ENCODE measurements around the gene SPACA4.

Gene SPACA4

DNA sequence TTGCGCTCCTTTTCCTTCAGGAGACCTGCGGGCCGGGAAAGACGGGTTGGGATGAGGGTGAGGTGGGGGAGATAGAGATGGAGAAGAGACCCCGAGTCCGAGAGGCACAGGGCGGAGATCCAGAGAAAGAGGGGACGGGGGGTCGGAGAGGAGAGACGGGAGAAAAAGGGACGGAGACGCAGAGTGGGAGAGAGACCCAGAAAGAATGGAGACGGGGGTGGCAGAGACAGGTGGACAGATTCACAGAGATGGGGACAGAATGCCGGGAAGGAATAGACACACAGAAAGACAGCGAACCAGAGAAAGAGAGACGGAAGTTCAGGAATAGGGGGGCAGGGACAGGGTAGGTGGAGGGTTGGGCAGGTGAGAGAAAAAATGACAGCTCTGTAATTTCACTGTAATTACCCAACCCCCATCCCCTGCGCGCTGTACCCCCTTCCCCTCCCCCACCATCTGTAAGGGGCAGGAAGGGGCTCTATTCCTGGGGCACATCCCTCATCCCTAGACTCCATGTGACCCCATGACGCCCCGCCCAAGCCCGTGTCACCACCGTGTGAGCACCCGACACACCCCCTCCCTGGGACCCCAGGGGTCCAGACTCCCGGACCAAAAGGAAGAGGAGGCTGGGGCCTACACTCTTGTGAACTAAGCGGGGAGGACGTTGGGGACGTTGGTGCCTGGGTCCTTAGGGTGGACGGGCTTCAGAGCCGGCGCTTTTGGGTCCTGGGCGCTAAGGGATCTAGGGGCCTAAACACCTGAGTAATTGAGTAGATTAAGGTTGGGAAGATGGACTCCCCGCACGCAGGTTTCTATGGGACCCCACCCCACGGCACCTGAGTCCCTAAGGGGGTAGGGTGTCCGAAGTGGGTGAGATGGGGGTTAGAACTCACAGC, 29.7 kb downstream of the SPACA4 start:
- no peak for DNase-seq

DNA sequence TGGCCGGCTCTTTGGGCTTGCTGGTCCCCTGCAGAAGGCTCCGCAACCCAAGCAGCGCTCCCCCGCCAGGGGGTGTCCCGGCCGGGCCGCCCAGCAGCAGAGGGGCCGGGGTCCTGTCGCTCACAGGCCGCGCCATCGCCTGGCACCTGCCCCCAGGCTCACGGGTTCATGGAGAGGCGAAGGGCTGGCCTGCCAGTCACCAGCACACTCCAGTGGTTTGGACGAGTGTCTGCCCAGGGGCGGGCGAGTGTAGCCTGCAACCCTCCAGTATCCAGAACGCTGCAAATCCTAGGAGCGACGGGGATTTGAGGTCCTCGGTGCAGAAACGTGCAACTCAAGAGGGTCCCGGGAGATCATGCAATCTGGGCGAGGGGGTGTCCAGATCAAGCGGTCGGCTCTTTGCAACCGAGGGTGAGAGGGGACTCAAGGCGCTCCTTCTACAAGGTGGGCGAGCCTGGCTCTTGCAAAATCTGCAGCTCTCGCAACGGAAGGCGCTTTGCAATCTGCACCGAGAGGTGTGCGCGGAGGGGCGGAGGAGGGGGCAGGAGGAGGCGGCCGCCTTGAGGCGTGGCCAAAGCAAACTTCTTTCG, 30.4 kb downstream of the SPACA4 start, which contains the start of gene DBP:
TSS of gene DBP (minus strand) at position 521 of the 590 bp plus-strand sequence. CDS start at position 136, 385 bp downstream.
- no peak for DNase-seq

DNA sequence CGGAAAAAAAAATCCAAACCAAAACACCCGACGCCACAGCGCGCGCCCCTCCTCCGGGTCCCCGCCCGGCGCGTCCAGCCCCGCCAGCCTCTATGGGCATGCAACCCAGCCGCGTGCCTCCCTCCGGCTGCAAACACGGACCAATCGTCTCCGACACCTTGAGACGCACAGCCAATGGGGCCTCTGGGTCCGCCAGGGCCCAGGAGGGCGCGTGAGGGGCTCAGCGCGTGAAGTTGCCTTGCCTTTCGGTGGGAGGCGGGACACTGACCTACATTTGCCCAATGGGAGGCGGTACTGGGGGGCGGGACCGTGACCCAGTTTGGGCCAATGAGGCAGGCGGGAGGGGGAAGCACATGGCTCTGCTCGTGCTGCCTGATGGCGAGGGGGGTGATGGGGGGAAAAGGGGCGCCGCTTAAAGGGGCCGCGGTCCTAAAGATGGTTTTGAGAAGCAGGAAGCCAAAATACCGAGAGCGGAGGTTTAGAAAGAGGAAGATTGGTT, 31.0 kb downstream of the SPACA4 start:
- peak; percentile 99 for DNase-seq

DNA sequence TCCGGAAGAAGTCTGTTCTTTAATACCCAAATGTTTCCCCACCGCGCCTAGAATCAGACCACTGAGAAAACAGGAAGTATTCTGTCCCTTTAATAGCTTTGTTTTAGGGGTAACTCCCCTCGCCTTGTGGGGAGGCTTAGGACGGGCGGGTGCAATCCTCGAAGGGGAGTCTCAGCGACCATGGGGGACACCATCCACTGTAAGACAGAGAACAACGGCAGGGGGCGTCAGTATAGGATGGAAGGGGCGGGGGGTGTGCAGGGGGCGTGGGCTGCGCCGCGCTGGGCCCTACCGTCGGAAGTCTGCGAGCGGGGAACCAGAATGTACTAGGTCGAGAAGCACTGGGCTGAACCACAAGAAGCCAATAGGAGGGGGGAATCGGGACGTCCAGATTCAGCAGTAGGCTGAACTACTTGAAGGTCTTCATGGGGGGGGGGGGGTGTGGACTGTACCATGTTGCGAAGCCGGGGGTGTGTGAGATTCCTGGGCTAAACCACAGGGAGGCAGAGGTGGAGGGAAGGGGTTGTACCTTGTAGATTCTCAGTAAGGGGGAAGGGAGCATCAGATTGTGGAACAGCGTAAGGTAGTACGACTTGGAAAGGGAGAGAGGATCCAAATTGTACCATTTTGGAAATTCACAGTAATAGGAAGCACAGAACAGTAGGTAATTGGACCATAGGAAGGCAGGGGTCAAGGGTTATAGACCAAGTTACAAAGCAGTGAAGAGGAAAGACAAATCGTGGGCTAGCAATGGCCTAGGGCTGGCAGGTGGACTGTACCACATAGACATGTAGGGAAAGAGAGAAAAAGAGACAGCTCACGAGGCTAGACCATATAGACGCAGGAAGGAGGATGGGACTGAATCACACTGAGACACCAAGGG, 31.6 kb downstream of the SPACA4 start:
- peak; percentile 73 for DNase-seq

DNA sequence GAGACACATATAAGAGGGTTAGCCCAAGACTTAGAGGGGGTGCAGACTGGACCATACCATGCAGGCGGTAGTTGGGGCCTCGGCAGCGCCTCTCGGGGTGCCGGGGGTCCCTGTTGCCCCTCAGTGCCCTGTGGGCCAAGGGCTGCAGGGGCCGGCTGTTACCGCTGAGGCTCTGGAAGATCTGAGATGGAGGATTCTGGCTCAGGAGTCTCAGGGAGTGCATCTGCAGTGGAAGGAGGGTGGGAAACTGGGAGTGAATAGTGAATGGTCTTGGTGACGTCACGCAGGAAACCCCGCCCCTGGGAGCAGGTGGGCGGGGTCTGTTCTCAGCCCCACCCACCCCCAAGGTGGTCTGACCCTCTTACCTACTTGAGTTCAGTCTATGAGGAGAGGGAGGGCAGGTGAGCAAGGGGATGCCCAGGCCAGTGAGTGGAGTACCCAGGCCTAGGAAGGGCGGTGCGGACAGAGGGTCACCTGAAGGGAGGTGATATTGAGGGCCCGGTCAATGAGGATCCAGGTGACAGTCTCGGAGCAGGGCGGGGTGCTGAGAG, 32.4 kb downstream of the SPACA4 start:
- DNase-seq: no peak

DNA sequence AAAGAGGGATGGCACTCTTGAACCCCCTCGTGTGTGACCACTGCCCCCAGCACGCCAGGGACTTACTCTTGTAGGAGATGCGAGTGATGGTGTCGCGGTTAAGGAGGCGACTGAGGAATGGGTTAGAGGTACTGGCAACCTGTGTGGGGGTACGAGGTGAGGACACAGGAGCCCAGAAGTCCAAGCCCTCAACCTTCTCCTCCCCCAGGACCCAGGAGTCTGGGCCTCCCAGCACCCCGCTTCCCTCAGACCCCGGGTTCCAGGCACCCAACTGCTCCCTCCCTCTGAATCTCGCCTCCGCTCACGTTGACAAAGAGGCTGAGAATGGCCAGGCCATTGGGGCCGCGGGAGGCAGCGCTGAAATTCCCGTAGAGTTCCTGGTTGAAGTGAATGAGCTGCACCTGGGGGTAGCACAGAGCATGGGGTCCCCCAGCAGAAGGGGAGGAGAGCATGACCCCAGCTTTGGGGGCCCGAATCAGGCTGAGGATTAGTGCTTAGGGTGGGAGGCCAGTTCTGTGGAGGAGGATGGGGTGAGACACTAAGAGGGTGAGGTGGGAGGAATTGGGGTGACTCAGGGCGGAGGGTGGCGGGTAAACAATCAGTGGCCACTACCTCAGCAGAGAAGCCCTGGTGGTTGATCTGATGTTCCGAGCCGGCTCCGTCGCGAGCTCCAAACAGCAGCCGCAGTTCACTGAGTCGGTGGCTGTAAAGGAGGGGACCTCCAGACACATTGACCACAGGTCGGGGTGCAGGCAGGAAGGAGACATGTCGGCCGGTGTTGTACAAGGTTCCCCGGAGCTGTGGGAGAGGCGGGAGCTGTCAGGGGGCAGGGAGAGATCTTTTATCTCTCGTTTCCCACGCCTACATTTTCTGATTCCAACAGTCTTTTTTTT, 33.2 kb downstream of the SPACA4 start:
- no peak for DNase-seq

DNA sequence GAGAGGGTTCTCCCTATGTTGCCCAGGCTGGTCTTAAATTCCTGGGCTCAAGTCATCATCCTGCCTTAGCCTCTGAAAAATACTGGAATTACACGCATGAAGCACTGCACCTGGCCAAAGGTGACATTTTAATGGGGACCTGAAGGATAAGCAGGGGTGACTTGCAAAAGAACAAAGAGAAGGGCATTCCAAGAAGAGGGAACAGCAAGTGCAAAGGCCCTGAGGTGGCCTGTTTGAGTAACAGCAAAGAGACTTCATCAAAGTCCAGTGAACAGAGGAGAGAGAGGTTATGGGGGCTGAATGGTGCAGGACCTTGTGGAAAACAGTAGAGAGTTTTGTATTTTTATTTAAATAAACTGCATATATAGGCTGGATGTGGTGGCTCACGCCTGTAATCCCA, 35.3 kb downstream of the SPACA4 start:
- no peak for DNase-seq

DNA sequence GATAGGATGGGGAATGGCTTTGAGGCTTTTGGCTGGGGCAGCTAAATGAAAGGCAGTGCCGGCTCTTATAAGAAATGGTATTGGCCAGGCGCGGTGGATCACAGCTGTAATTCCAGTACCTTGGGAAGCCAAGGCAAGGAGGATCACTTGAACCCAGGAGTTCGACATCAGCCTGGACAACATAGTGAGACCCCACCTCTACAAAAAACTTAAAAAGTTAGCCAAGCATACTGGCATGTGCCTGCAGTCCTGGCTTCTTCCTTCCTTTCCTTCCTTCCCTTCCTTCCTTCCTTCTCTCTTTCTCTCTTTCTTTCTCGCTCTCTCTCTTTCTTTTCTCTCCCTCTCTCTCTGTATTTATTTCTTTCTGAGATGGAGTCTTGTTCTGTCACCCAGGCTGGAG, 36.3 kb downstream of the SPACA4 start:
- DNase-seq: no peak

DNA sequence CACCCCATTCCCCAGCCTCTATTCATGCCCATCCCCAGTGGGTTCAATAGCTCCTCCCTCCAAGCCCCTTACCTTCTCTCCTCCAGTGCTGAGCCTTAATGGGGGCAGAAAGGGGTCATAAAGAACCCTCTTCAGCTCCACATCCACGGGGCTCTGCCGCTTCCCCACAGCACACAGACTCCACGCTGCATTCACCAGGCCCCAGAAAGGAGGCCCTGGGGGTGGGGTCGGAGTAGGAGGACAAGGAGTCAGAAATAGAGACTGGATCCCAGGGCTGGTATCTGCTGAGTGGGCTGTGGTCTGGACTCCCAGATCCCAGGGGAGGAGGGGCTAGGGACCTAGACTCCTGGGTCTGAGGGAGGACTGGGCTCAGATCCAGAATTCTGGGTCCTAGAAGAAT, 37.8 kb downstream of the SPACA4 start:
- no peak for DNase-seq

DNA sequence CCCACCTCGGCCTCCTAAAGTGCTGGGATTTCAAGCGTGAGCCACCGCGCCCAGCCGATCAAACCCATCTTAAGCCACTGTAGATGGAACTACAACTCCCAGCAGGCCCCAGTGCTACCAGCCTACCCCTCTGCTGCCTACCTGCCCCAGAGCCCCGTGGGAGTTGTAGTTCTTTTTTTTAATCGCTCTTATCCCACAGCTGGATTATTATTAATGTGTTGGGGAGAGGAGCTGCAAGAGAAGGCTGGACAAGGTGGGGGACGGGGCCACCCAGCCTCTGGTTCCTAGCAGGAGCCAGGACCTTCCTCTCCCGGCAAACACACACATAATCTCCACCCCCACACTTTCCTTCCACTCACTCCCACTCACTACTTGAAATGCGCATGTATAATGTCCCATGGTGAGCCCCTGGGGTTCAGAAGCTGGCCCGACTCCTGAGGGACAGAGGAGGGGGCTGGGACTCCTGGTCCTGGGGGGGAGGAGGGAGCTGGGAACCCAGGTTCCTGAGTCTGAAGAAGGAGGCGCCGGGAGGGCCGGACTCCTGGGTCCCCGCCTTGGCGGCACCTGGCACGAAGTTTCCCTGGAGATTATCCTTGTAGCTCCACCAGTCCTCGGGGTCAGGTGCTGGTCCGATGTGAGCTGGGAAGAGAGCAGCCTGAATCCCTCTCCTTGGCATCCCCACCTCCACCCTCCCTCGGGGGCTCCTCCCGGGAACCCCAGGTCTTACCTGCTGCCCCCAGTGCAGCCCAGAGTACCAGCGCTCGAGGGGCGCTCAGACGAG, 38.5 kb downstream of the SPACA4 start:
- DNase-seq: peak; percentile 65

DNA sequence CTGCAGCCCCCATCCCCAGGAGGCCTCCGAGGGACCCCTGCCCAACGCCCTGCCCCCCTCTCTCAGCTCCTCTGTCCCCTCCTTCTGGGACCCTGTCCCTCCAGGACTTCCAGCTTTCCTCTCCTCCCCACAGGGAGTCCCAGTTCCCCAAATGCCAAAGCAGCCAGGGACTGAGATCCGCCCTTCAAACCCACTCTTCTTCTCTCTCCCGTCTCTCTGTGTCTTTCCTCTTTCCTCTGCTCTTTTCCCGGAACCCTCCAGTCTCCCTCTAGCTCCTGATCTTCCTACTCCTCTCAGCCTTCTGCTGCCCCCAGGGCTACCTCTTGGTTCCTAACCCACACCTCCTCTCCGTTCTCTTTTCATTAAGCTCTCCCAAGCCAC, 39.1 kb downstream of the SPACA4 start:
- no peak for DNase-seq

DNA sequence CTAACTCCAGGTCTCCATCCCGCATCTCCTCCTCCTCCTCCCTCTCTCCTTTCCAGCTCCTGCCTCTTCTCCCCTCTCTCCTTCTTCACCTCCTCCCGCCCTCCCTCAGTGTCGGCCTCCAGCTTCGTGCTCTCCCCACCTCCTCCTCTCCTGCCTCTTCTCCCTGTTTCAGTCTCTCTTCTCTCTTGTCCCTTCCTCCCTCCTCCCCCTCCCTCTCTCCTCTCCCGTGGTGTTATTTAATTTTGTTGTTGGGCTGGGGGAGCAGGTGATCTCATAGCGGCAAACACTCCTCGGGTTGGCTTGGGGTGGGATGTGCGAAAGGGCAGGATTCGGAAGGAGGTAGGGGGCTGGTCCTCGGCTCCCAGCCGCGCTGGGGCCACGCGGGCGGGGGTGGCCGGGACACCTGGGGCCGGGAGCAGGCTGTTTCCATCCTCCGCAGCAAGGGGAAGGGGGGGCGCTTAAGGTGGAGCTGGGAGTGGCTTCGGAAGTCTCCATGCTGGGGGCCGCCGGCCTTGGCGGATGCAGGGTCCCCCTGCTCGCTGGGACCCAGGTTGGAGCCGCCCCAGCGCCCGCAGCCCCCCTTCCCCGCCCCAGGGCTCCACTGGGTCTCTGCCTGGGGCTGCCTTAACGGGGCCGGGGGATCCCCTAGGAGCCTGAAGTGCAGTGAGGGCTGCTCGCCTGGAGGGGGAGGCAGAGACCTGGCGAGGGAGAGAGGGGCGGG, 39.6 kb downstream of the SPACA4 start, which contains the start of gene CA11:
TSS of gene CA11 (minus strand) at position 187 of the 721 bp plus-strand sequence. CDS start 555 bp downstream, outside the sequence.
- DNase-seq: peak; percentile 86

DNA sequence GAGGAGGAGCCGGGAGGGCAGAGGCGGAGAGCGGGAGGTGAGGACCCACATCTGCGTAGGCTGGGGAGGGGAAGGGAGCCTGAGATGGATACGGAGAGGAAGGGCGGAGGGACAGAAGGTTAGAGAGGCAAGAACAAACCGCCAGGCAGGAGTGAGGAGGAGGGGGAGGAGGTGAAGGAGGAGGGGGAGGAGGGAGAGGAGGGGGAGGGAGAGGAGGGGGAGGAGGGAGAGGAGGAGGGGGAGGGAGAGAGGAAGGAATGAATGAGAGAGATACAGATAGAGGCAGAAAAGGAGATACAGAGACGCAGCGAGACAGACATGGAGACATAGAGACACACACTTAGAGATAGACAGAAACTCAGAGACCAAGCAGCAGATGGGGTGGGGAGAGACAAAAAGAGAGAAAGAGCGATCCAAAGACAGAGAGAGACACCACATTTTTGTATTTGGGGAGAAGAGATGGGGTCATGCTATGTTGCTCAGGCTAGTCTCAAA, 40.2 kb downstream of the SPACA4 start:
- DNase-seq: no peak

DNA sequence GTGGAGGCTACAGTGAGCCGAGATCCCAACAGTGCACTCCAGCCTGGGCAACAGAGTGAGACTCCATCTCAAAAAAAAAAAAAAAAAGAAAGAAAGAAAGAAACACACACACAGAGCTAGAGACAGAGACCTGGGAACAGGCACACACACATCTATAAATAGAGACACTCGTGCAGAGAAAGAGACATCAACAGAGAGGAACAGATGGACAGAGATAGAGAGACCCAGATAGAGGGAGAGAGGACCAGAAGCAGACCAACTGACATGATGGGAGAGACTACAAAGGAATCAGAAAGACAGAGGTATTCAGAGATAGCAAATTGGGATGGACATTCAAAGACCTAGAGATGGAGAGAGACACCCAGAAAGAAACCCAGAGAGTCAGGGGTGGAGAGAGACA, 41.6 kb downstream of the SPACA4 start:
- DNase-seq: no peak

DNA sequence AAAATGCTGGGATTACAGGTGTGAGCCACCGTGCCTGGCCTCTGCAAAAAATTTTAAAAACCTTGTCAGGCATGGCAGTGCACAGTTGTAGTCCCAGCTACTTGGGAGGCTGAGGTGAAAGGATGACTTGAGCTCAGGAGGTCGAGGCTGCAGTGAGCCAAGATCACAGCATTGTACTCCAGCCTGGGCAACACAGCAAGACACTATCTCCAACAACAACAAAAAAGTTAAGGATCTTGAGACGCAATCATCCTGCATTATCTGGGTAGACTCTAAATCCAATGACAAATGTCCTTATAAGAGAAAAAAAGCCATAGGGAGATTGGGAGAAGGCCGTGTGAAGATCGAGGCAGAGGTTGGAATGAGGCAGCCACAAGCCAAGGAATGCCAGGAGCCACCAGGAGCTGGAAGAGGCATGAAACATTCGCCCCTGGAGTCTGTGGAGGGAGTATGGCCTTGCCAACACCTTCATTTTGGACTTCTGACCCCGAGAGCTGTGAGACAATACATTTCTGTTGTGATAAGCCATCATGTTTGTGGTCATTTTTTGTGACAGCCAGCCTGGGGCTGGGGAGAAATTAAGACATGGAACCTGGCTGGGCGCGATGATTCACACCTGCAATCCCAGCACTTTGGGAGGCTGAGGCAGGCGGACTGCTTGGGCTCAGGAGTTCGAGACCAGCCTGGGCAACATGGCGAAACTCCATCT, 44.6 kb downstream of the SPACA4 start:
- DNase-seq: no peak

DNA sequence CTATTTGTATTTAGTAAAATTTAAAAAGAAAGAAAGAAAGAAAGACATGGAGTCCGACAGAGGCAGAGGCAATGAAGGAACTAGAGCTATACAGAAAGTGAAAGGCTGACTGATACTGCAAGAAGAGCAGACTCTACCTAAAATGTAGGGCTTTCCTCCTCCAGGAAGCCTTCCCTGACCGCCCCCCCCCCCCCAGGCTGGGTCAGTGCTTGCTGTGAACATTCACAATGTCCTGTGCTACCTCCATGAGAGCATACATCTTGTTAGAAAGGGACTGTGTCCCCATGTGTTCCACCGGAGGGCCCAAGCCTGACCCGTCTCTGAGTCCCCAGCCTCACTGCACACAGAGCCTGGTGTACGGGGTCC, 45.1 kb downstream of the SPACA4 start:
- DNase-seq: no peak

DNA sequence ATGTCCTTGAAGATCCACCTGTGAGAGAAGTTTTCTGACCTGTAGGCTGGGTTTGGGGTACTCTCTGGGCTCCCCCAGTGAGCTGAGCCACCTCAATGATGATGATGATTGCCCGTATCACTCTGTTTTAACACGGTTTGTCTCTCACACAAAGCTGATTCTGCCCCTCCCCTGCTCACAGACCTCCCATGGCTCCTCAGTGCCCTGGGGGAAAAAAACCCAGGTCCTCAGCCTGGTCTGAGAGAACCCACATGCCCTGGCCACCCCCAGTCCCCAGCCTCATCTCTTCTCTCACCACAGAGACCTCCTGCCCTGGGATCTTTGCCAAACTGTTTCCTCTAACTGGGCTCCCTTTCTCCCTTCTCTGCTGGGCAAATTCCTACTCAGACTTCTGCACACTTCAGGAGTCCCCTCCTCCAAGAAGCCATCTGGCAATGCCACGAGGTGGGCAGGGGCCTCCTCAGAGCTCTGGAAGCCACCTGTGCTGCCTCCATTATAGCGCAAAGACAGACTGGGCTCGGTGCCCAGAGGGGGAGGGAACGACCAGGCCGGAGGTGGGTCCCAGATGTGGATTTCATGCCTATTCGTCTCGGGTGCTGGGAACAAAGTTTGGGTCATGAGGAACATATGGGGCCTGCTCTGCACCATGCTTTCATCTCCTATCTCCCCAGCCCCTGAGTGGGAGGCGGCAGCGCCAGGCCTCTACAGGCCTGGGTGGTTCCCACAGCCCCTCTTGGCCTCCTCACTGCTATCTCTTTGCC, 47.9 kb downstream of the SPACA4 start:
- DNase-seq: no peak

DNA sequence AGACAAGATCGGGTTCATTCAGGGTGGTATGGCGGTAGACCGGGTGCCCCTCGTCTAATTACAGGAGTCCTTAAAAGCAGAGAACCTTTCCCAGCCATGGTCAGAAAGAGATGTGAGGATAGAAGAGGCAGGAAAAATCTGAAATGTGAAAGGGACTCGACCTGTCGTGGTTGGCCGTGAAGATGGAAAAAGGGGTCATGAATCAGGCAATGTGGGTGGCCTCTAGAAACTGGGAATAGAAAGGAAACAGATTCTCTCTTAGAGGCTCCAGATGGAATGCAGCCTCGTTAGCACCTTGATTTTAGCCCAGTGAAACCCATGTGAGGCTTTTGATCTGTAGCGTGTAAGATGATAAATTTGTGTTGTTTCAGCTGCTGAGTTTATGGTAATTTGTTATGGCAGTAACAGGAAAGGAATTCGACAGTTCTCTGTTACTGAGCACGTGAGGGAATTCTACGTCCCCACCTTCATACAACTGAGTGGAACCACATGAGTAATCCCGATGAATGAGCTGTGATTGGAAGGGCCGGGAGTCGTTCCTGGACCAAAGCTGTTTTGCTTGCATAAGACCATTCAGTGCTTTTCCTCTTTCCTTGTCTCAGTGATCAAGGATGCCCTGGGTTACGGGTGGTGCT, 50.4 kb downstream of the SPACA4 start:
- DNase-seq: no peak
